Suprapubic skin (tissue), 4 donors: ENCODE results near the gene MOB3C. TPM values are rescaled to one million over a fixed set of nuclear protein-coding genes. Genes with fewer than 3 reads are reported as not detected.
A peak's percentile ranks its signal among the peaks of the same experiment; 100 is the strongest.

ENCODE experiments used
- DNase-seq, 2 donors: peaks; one replicate each; pipeline ENCODE4 v3.0.0-alpha.2; 2019; ENCODE audit warnings: low spot score in 2 of 2
- H3K27ac ChIP-seq: fragments of 200-600 bp; sonication (generic); one replicate; pipeline ENCODE4 v1.5.1; 2019
- H3K27me3 ChIP-seq: fragments of 200-600 bp; sonication (generic); one replicate; pipeline ENCODE4 v1.5.1; 2019
- H3K36me3 ChIP-seq: fragments of 200-600 bp; sonication (generic); one replicate; pipeline ENCODE4 v1.5.1; 2019
- H3K4me1 ChIP-seq: fragments of 200-600 bp; sonication (generic); one replicate; pipeline ENCODE4 v1.5.1; 2019
- H3K4me3 ChIP-seq: fragments of 200-600 bp; sonication (generic); one replicate; pipeline ENCODE4 v1.5.1; 2019; ENCODE audit warnings: mild to moderate bottlenecking
- H3K9me3 ChIP-seq: fragments of 200-600 bp; sonication (generic); one replicate; pipeline ENCODE4 v1.5.1; 2019
- EP300 ChIP-seq: sonication (generic); formaldehyde crosslinking; IDR thresholded peaks from one replicate; pipeline ENCODE4 v1.6.1; 2017; ENCODE audit warnings: antibody characterized with exemption
- POLR2A ChIP-seq, 2 donors: fragments of 450-650 bp; IDR thresholded peaks; one replicate each; pipeline ENCODE4 v1.6.1; 2017; ENCODE audit warnings: antibody characterized with exemption in 2 of 2, mild to moderate bottlenecking in 2 of 2, moderate library complexity in 2 of 2
- POLR2AphosphoS5 ChIP-seq, 3 donors: sonication (generic); formaldehyde crosslinking; IDR thresholded peaks; one replicate each; pipeline ENCODE4 v1.6.1; 2017; ENCODE audit warnings: antibody characterized with exemption in 3 of 3
- WGBS: methylation state at CpG from one replicate; pipeline ENCODE4 v1.1.5; 2018; 5-methylcytosine and 5-hydroxymethylcytosine counted together
- total RNA-seq, 4 donors: library from RNA; depleted of rRNA; stranded (reverse); fragments of >200 nt; gene quantifications; one replicate each; pipeline ENCODE4 v1.1.0, GENCODE V29; 2016
- TF ChIP-seq, protein P1 (sequence below), 2 donors: fragments of 200-600 bp in 1 of 2; fragments of 450-650 bp in 1 of 2; sonication (generic) in 1 of 2; IDR thresholded peaks; one replicate each; pipeline ENCODE4 v1.5.1; 2016 to 2019; ENCODE audit warnings: antibody characterized with exemption in 2 of 2, mild to moderate bottlenecking in 1 of 2, moderate library complexity in 1 of 2

Gene MOB3C
- total RNA-seq, 4 donors from 2014 or later: 8.0 to 14.1 (median 11.6) TPM

DNA sequence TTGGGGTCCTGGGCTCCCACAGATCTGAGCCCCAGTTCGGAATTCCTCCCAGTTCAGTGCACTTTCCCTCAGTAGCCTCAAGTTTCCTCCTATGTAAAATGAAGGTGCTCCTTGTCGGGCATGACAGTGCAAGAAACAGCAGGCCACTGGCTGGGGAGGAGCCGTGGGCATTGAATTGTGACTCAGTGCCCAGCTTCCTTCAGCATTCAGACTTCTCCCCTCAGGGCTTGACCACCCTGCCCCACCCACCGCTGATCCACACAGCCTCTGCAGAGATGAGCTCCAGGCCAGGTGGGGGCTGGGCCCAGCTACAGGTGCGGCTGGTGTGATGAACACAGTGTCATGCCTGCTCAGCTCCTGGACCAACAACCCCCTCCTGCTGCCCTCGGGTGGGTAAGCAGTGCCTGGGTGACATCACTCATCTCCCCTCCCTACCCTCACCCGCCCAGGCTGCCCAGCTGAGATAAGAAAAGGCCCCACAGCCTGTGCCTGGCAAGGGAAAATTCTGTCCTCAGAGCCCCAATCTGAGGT lies 4.9 kb downstream of the MOB3C start:
- peaks cover 70% of the 10 kb centered on the region for H3K4me1 ChIP-seq
- no peaks in the 10 kb centered on the region for H3K9me3 ChIP-seq
- peak overlapping the region; percentile 38 for H3K27ac ChIP-seq
- H3K36me3 ChIP-seq: peaks cover 29% of the 10 kb centered on the region
- 43% methylated on average over 3 of the region's 7 CpGs for WGBS
- H3K4me3 ChIP-seq: peak overlapping the region; percentile 5
- no peak for TF ChIP-seq EP300
- TF ChIP-seq POLR2AphosphoS5 (IDR thresholded peaks at IDR 0.05): no peak
- no peaks in the 10 kb centered on the region for H3K27me3 ChIP-seq
- DNase-seq: no peak

DNA sequence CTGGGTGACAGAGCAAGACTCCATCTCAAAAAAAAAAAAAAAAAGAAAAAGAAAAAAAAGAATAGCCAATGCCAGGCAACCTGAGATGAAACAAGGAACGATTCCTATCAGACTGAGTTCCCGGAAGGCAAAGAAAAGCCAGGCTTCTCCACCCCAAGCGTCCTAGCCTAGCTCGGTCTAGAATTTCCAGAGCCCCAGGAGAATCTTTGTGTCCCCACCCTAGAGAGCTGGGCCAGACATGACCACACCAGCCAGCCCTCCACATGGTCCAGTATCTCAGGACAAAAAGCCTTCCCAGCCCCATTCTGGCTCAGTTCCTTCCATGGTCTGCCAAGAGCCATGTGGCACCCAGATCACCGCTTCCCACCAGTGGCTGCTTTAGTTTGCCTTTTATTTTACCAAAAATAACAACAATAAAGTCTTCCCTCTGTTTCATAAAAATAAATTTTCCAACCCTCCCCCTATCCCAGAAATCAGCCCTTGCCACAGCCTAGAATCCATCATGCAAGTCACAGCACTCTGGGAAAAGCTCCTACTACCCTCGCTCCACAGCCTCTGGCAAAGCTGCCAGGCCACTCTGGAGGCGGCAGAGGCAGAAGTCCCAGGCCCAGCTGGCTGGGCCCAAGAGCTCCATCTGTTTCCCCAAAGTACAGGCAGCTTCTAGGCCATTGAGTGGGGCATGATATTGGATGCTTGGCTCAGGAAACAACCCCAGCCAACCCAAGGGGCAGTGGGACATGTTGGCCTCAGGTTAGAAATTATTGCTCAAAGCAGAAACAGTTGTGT lies 9.1 kb downstream of the MOB3C start:
- peak overlapping the region; percentile 10 for H3K27ac ChIP-seq
- WGBS: 58% methylated on average over 7 of the region's 7 CpGs

DNA sequence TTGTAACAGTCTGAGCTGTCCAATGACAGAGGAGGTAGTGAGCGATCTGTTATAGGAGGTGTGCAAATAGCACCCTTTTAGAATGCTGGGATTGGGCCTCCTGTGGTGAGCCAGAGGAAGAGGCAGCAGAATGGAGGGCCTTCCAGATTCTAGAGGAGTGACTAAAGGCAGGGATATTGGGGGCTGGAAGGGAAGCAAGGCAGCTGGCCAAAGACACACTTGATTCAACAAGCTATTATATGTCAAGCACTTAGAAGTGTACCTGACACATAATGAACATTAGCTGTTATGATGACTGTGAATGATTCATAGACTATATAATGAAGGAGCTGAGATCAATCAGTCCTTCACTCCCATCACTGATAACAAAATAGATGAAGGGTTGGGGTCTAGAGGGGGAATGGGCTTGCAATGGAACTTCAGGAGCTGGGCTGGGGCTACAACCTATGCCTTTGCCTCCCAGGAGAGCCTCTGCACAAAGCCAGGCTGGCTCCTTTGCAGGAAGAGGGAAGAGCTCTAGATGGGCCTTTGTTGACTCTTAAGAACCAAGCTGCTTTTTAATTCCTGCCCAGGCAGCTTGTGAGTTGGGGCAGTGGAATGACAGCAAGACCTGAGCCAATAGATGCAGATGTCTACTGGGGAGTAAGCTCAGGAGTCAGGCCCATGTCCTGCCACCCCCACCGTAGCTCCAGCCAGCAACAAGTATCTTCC lies 10.2 kb downstream of the MOB3C start:
- DNase-seq: no peak
- H3K4me1 ChIP-seq: peaks cover 56% of the 10 kb centered on the region
- no peaks in the 10 kb centered on the region for H3K9me3 ChIP-seq
- H3K4me3 ChIP-seq: no peak overlapping the region
- 91% methylated on average over 2 of the region's 2 CpGs for WGBS
- H3K27me3 ChIP-seq: no peaks in the 10 kb centered on the region
- peaks cover 26% of the 10 kb centered on the region for H3K36me3 ChIP-seq
- TF ChIP-seq, protein P1, sequence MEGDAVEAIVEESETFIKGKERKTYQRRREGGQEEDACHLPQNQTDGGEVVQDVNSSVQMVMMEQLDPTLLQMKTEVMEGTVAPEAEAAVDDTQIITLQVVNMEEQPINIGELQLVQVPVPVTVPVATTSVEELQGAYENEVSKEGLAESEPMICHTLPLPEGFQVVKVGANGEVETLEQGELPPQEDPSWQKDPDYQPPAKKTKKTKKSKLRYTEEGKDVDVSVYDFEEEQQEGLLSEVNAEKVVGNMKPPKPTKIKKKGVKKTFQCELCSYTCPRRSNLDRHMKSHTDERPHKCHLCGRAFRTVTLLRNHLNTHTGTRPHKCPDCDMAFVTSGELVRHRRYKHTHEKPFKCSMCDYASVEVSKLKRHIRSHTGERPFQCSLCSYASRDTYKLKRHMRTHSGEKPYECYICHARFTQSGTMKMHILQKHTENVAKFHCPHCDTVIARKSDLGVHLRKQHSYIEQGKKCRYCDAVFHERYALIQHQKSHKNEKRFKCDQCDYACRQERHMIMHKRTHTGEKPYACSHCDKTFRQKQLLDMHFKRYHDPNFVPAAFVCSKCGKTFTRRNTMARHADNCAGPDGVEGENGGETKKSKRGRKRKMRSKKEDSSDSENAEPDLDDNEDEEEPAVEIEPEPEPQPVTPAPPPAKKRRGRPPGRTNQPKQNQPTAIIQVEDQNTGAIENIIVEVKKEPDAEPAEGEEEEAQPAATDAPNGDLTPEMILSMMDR (IDR thresholded peaks at IDR 0.05): no peak
- TF ChIP-seq POLR2AphosphoS5 (IDR thresholded peaks at IDR 0.05) (no peak), EP300 (no peak), POLR2A (IDR thresholded peaks at IDR 0.05) (no peak)
- H3K27ac ChIP-seq: no peak overlapping the region

More for the DNA sequence above, 9.1 kb downstream of the MOB3C start:
- H3K4me1 ChIP-seq: peaks cover 61% of the 10 kb centered on the region
- peaks cover 29% of the 10 kb centered on the region for H3K36me3 ChIP-seq
- no peaks in the 10 kb centered on the region for H3K27me3 ChIP-seq
- no peak overlapping the region for H3K4me3 ChIP-seq
- no peaks in the 10 kb centered on the region for H3K9me3 ChIP-seq
- DNase-seq: no peak
- TF ChIP-seq, protein P1 (IDR thresholded peaks at IDR 0.05): no peak

DNA sequence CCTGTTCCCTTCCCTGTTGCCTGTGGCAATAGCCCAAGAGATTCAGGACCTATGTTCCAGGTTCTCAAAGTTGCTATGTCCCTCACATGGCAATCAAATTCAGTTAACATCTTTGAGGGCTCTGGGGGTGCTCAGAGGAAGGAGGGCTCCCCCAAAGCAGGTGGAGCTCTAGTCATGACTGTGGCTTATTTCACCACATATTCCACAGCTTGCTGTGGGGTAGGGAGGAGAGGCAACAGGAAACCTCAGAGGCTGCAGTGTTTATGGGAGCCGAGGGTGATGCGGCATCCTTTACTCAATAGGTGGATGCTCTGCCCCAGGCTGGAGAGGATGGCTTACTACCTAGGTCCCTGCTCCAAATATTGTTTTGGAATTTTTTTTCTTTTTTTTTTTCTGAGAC lies 11.4 kb downstream of the MOB3C start:
- 75% methylated on average over 2 of the region's 2 CpGs for WGBS
- Histone ChIP-seq H3K4me3 (no peak overlapping the region), H3K9me3 (no peaks in the 10 kb centered on the region), H3K4me1 (peaks cover 49% of the 10 kb centered on the region), H3K36me3 (peaks cover 23% of the 10 kb centered on the region), H3K27ac (no peak overlapping the region), H3K27me3 (no peaks in the 10 kb centered on the region)
- no peak for TF ChIP-seq EP300
- TF ChIP-seq, protein P1 (IDR thresholded peaks at IDR 0.05): no peak
- TF ChIP-seq POLR2AphosphoS5 (IDR thresholded peaks at IDR 0.05): no peak
- TF ChIP-seq POLR2A (IDR thresholded peaks at IDR 0.05): no peak
- no peak for DNase-seq

DNA sequence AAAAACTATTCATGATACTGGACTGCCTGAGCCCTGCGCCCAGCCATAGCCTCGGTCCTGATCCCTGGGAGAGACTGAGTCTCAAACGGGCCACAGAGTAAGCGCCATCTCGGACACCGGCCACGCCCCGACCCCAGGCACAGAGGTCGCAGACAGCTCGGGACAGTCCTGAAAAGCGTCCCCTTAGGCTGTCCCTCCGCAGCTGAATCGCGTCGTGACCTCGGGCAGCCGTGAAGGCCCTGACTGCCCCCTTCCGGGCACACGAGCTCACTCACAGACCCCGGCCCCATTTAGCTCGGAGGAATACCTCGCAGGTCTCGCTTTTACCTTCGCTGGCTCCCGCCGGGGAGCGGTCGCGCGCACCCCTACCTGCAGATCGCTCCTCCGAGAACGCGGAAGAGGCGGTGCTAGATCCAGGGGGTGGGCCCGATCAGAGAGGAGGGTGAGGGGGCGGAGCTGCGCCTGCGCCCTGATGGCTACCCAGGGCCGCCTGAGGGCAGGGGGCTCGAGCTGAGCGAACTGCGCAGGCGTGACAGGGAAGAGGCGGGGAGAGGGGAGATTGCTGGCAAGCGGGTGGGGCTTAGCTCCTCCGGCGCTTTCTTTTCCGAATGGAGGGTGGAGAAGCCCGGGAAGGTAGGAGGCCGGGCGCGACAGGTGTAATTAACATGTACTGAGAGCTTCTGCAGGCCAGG lies 12.6 kb downstream of the MOB3C start, which contains the start of gene MKNK1:
MKNK1 (minus strand) TSS at position 411 of the 692 bp plus-strand sequence. CDS start 20,941 bp downstream, outside the sequence.
- peak; percentile 97 to 98 for DNase-seq
- WGBS: 0% methylated on average over 26 of the region's 53 CpGs
- Histone ChIP-seq H3K9me3 (no peaks in the 10 kb centered on the region), H3K27me3 (no peaks in the 10 kb centered on the region), H3K4me3 (peak within 1 kb of the TSS; percentile 62), H3K4me1 (peaks cover 55% of the 10 kb centered on the region), H3K36me3 (peaks cover 14% of the 10 kb centered on the region), H3K27ac (peak within 1 kb of the TSS; percentile 56)
- TF ChIP-seq POLR2AphosphoS5 (IDR thresholded peaks at IDR 0.05): peak in 1 of 3 donors; percentile 67
- TF ChIP-seq, protein P1 (IDR thresholded peaks at IDR 0.05): no peak
- TF ChIP-seq POLR2A (IDR thresholded peaks at IDR 0.05): peak; percentile 67 to 75
- no peak for TF ChIP-seq EP300
